GM19351 (cell line): ENCODE measurements around the gene UBD.

Experiments
- ATAC-seq: cut with Tn5 transposase; IDR thresholded peaks from one replicate; pipeline ENCODE4 v1.9.1; 2021; ENCODE audit warnings: mild to moderate bottlenecking, moderate library complexity; ENCODE audit not compliant: unreplicated experiment

The UBD gene

DNA sequence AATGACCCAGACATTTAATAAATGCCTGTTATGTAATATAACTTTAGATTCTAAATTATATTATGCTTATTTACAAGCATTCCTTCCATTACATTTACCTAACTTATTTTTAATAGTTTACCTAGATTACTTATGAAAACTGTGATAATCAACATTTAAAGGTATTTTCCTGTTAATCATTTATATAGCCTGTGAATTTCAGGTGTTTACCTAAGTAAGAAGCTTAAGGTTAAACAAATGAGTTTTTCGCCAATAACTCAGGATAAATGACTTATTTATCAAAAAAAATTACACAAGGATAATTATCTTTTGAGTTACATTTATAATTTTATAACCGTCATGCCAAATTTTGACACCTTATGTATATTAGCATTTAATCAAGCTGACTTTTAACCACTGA lies 35.5 kb downstream of the UBD start:
- no peak for ATAC-seq

DNA sequence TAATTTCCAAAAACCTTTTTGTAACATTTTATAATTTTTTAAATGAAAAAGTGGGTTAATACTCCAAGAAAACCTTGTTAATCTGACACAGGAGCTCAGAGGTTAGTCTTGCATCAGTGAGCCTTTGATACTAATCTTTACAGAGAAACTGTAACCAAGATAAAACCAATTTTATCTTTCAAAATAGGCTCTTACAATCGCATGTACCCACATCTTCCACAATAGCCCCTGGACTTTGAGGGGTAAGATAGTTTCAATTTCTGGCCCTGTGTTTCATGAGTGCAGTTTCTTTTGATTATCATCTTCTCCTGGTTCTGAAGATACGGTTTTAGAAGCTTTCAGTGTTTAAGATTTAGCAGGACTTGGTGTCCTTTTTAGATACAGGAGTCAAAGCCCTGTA lies 37.3 kb downstream of the UBD start:
- no peak for ATAC-seq

DNA sequence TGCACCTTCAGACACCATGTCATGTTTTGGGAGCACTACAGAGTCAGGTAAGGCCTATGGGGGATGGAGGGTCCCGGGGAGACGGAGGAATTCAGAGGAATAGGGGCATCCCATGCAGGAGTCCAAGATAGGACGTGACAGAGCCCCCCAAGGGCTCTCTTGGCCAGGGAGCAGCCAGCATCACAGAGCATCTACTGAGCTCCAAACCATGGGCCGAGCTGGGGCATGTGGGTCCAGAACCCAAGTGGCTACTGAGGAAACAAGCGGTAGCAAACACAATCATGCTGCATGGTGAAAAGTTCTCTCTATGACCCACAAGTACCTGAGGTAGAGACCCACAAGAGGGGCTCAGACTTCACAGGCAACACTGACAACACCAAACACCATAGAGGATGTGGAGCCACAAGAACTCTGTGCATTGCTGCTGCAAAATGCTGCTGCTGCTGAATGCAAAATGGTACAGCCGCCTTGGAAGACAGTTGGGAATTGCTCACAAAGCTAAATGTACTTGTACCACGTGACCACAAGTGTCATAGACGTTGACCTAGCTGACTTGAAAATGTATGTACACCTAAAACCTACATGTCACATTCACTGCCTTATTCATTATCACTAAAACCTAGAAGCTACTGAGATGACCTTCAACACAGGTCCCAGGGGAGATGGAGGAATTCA lies 38.4 kb downstream of the UBD start:
- ATAC-seq = no peak

DNA sequence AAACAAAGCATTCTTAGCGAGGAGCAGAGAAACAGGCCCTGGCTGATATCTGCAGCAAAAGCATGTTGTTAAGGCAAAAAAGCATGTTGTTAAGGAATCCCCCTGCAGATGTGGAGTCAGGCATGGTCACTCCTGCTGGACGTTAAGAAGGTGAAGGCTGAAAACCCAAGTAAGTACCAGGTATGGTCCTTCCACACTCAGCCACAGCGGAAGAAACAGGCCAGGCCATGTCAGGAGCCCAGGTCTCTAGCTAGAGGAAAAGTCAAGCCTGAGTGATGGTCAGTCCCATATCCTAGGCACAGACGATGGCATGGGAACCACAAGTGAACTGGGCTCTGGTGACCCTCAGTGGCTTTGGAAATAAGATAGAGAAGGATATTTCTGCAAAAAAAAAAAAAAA lies 39.3 kb downstream of the UBD start:
- ATAC-seq = no peak

DNA sequence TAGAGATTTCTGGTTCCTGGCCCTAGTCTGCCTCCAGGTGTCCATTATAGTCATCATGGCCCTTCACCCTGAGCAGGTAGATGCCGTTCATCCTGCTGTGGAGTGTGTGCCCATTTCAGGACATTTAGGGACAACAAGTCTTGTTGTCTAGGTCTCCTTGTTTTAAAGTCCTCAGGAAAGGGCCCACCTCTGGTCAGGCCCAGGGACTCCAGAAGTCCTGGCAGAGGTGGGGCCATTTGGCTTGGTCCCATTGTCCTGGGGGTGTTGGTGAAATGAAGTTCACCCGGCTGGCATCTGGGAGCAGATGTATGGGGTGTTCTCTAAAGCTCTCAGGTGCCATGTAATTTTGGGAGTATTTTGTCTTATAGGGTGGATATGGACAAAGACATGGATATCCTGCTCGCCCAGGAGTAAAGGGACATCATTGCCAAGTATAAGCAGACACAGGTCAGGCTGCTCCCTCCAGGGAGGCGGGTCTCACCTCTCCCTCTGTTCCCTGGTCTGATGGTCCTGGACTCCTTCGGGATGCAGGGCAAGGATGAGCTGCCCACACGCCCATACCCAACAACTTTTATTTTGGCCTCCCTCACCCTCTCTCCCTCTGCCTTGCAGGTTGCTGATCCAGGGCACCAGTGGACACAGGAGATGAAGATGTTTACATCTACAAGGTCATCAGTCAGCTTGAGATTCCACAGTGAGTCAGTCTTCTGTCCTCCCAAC lies 40.1 kb downstream of the UBD start:
- ATAC-seq = no peak

DNA sequence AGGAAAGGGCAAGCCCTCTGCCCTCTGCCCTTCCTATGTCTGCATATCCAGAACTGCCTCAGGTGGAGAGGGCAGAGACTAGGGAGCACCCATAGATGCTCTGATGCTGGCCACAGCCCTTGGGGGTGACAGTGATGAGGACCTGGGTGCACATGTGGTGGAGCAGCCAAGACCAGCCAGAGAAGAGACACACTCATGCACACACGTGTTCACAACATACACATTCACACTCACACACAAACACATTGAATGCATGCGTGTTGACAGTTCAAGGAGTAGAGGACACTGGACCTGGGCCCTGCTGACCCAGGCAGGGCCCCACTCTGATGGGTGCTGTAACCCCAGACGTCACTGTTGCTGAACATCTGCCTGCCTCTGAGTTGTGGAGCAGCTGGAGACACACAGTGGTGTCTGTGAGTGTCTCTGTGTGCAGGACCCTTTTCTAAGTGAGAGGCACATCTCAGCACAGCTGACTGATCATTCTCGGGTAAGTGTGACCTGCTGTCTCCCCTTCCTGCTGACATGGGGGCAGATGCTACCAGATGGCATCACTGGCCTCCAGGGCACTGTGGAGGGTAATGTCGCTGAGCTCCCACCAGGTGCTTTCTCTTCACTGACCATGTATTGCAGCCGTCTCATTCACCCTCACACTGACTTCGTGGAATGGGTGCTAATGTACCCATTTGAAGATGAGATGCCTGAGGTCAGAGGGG lies 41.6 kb downstream of the UBD start:
- ATAC-seq = no peak

DNA sequence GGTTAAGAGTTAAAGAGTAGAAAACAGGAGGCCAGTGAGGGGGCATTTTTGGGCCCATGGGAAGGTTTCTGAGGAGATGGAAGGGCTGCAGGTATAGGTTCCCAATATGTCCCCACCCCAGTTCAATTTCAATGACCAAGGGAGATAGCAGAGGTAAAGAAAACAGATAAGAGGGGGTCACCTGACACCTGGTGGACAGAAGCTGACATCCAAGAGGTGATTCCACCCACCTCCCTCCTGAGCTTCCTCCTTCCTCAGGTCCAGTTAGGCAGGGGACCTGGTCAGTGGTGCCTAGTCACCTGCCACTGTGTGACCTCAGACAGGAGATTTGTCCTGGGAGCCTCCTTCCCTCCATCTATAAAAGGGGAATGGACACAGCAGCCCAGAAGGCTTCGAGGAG lies 42.3 kb downstream of the UBD start:
- no peak for ATAC-seq

DNA sequence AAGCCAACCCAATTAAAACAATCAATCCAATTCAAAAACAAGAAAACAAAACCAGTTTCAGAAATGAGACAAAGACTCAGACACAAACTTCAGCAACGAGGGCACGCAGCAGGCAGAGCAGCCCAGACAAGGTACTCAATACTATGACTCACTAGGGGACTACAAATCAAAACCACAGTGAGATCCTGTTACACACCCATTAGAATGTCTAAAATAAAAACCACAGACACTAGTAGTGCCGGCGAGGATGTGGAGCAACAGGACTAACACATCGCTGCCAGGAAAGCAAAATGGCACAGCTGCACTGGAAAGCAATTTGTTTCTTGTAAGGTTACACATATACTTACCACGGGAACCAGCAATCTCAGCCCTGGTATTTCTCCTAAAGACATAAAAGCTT lies 43.4 kb downstream of the UBD start:
- no peak for ATAC-seq

DNA sequence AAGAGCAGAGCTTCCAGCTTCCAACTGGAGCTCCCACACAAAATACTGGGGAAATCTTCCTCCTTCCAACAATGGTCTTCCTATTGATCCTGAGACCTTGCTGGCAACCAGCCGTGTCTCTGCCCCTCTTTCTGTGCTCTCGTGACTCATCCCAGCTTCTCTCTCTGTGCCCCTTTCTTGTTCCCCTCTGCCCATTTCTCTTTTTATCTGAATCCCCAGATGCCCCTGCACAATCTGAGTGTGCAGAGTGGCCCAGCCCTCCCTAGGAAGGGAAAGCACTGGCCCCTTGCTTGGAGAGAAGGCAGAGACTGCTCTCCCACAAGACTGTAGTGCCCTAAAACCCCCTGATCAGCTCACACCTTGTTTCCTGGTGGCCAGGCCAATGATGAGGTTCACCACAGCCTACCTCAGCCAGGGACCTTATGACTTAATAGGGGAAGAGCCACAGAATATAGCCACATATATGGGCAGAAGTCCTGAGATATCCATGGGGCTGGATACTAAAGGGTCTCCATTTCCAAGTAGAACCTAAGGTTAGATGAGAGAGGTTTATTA lies 48.7 kb downstream of the UBD start:
- ATAC-seq = no peak

DNA sequence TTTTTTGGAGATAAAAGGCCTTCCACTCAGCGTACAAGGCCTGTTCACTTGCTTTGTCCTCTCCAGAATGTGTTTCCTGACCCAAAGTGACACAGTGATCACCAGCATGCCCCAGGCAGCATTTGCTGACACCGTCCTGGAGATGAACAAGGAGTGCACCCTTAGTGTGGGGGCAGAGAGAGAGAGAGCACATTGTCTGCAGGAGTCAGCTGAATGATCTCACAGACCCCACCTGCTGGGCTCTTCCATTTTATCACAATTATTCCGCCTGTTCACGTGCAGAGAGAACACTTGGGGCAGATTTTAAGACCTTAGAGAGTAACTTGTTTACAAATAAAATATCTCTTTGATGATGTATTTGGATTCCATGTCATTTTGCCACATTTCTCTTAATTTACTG lies 49.3 kb downstream of the UBD start:
- ATAC-seq = no peak

DNA sequence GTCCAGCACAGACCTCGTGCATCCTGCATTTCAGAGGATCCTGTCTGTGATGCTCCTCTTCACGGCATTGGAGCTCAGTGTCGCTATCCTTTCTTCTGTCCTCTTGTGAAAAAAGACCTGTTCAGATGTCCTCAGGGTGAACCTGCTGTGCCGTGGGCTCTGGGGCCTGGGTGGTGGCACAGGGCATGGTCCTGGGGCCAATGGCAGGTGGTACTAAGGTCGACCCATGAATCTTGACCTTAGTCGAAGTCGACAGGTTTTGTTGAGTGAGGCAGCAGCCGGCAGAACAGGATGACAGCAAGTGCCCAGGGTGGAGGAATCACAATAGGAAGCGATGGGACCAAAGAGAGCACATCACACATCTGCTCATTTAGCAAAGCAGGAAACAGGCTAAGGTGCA lies 49.8 kb downstream of the UBD start:
- no peak for ATAC-seq

DNA sequence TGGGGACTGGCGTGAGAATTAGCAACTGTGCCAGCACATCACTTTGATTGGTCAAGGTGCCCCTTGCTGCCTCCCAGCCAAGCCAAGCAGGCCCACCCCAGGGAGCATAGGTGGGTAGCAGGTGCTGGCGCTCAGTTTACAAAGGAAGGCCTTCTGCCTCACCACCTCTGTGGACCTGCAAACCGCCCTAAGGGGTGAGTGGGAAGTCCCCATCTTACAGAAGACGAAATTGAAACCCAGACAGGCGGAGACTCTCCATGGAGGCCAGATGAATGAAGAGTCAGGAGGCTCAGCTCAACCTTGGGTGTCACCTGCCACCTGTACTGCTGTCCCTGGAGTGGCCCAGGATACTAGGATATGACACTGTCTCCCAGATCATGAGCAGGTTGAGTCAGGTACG lies 50.3 kb downstream of the UBD start:
- ATAC-seq = peak; percentile 89

DNA sequence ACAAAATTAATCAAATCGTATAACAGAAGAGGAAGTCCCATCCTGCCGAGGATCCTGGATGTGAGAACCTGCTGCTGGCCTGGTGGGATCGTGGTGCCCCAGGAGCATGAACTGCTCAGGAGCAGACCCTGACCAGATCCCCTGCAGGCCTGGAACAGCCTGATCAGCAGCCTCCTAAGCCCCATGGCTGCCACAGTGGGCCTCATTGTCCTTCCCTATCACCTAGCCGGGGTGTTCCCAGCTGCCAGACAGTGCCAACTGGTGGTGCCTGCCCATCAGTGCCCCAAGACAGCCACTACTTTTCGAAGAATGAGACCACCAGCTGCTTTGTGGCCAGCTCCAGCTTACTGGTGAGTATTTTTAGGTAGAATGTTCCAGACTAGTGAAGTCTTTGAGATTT lies 52.2 kb downstream of the UBD start:
- ATAC-seq = no peak

DNA sequence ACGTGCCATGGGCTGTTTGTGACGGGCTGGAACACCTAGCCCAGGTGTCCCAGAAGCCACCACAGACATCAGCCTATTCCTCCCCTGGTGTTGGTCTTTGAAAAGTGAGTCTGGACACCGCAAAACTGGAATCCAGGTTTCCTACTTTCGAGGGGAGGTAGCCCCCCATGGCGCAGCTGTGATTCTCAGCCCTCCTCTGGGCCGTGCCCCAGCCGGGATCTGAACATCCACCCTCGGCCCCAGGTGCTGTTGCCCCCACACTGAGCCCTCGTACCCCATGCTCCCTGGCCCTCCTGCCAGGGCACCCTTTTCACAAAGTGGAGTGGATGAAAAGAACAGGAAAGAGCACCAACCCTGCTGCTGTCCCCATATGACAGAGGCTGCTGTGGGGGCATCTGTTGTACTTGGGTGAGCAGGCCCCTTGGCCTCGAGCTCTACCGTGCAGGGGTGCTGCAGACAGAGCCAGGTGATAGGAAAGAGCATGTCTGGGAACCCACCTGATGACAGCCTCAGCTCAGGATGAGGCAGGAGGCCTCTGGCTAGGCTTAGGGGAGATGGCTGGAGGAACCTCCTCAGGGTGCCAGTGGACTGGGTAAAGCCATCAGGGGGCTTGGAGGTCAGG lies 53.0 kb downstream of the UBD start:
- ATAC-seq = no peak

DNA sequence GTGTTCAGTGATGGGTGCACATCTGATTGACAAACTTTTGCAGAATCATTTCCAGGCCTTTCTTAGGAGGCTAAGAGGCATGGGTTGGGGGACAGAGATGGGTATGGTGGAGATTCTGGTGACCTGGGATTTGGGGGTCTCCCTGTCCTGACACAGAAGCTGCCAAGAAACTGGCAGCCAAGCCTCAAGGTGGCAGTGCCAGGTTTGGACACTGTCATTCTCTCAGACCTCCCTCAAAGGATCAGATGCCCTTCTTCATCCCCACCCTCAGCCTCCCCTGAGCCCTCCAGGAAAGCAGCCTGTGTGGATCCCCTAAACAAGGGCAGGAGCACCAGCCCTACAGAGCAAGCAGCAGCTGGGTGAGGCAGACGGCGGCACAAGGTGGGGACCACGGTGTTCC lies 53.7 kb downstream of the UBD start:
- no peak for ATAC-seq
